NCI-H526 (cell line): Measurements from ENCODE around the gene COL20A1.
"Not testable (repeated sequence)": the region's sequence is repeated elsewhere in the genome, so short reads cannot be mapped to it uniquely, and the experiment has no call there.

Experiments used
- DNase-seq, 2 experiments: peaks; one replicate each; lab custom pipeline; 2025; lab: John Stamatoyannopoulos, UW

The COL20A1 gene

GRCh38 chr20:63291811-63292210, 1.2 kb upstream of the COL20A1 start:
- DNase-seq: no peak

- no peak for DNase-seq
Observed at GRCh38 chr20:63292292-63292701, 689 bp upstream of the COL20A1 start.

GRCh38 chr20:63293456-63293855, 470 bp downstream of the COL20A1 start:
- DNase-seq: no peak

- DNase-seq: peak in 1 of 2 experiments; percentile 37
Observed at GRCh38 chr20:63293871-63294535, 1.0 kb downstream of the COL20A1 start.

- DNase-seq: no peak
Observed at GRCh38 chr20:63294536-63294900, 1.5 kb downstream of the COL20A1 start.

GRCh38 chr20:63295018-63295417, 2.0 kb downstream of the COL20A1 start:
- DNase-seq: no peak

- DNase-seq: peak in 1 of 2 experiments; percentile 69
Observed at GRCh38 chr20:63295422-63295821, 2.4 kb downstream of the COL20A1 start.

GRCh38 chr20:63295846-63296245, 2.9 kb downstream of the COL20A1 start:
- peak in 1 of 2 experiments; percentile 69 for DNase-seq

GRCh38 chr20:63296531-63297299, 3.7 kb downstream of the COL20A1 start:
- DNase-seq: no peak

GRCh38 chr20:63297371-63297781, 4.4 kb downstream of the COL20A1 start:
- DNase-seq: no peak

GRCh38 chr20:63297796-63298572, 5.0 kb downstream of the COL20A1 start:
- no peak for DNase-seq

- no peak for DNase-seq
Observed at GRCh38 chr20:63298731-63299312, 5.8 kb downstream of the COL20A1 start.

- DNase-seq: no peak
Observed at GRCh38 chr20:63301671-63302070, 8.7 kb downstream of the COL20A1 start.

GRCh38 chr20:63303095-63303666, 10.2 kb downstream of the COL20A1 start:
- DNase-seq: no peak

- no peak for DNase-seq
Observed at GRCh38 chr20:63305393-63305792, 12.4 kb downstream of the COL20A1 start.

- DNase-seq: not testable (repeated sequence)
Observed at GRCh38 chr20:63305933-63306672, 13.1 kb downstream of the COL20A1 start.

GRCh38 chr20:63306673-63307537, 13.9 kb downstream of the COL20A1 start:
- no peak for DNase-seq

GRCh38 chr20:63307538-63308217, 14.7 kb downstream of the COL20A1 start:
- DNase-seq: no peak

- no peak for DNase-seq
Observed at GRCh38 chr20:63308218-63308911, 15.4 kb downstream of the COL20A1 start.
